Common myeloid progenitor, CD34-positive (primary cell): Measurements from ENCODE around the gene SLC35C1.
"Not testable (repeated sequence)": the region's sequence is repeated elsewhere in the genome, so short reads cannot be mapped to it uniquely, and the experiment has no call there.

Experiments
- CTCF ChIA-PET: fragments of 350-600 bp; sonication (Branson Sonifier 250); formaldehyde crosslinking; loops from one replicate; lab custom pipeline; 2021; ENCODE audit warnings: antibody characterized with exemption; lab: Charles Lee
- POLR2A ChIA-PET: fragments of 350-600 bp; sonication (Branson Sonifier 250); formaldehyde crosslinking; loops from one replicate; lab custom pipeline; 2021; ENCODE audit warnings: antibody characterized with exemption; lab: Charles Lee
- DNase-seq, 3 donors: peaks; one replicate each; pipeline versions ENCODE4 v3.0.0 to v3.0.0-alpha.2; 2013
- H3K27ac ChIP-seq, 2 experiments: 1 replicate in 1 of 2; 2 replicates in 1 of 2; pipeline ENCODE4 v1.7.0; 2013; ENCODE audit warnings: inconsistent platforms in 2 of 2, low read length in 2 of 2, mild to moderate bottlenecking in 2 of 2, low read depth in 1 of 2, moderate library complexity in 1 of 2; ENCODE audit not compliant: severe bottlenecking in 2 of 2, insufficient read depth in 1 of 2, poor library complexity in 1 of 2
- H3K27me3 ChIP-seq, 5 experiments: replicated peaks in 2 of 5; 1 replicate in 3 of 5; 2 replicates in 2 of 5; pipeline versions ENCODE4 v1.6.1 to v1.7.0; 2013; ENCODE audit warnings: low read length in 4 of 5, mild to moderate bottlenecking in 2 of 5, moderate library complexity in 2 of 5, inconsistent platforms in 1 of 5; ENCODE audit not compliant: insufficient read depth in 5 of 5, control insufficient read depth in 4 of 5
- H3K36me3 ChIP-seq, 4 experiments: 1 replicate in 2 of 4; 2 replicates in 2 of 4; pipeline versions ENCODE4 v1.6.1 to v1.7.0; 2013; ENCODE audit warnings: low read length in 3 of 4, control low read depth in 1 of 4, mild to moderate bottlenecking in 1 of 4; ENCODE audit not compliant: control insufficient read depth in 4 of 4, insufficient read depth in 4 of 4
- H3K4me1 ChIP-seq, 4 experiments: 1 replicate in 3 of 4; 2 replicates in 1 of 4; pipeline versions ENCODE4 v1.6.1 to v1.7.1; 2013; ENCODE audit warnings: low read length in 3 of 4, mild to moderate bottlenecking in 3 of 4, control low read depth in 1 of 4, inconsistent platforms in 1 of 4, moderate library complexity in 1 of 4; ENCODE audit not compliant: control insufficient read depth in 4 of 4, insufficient read depth in 4 of 4; ENCODE audit errors: control extremely low read depth in 1 of 4
- H3K4me3 ChIP-seq, 7 experiments: 1 replicate in 4 of 7; 2 replicates in 3 of 7; pipeline versions ENCODE4 v1.5.1 to v1.7.0; 2013; ENCODE audit warnings: mild to moderate bottlenecking in 7 of 7, low read length in 6 of 7, moderate library complexity in 6 of 7, inconsistent platforms in 2 of 7, low read depth in 2 of 7, control low read depth in 1 of 7; ENCODE audit not compliant: insufficient read depth in 4 of 7, control insufficient read depth in 1 of 7; ENCODE audit errors: extremely low read depth in 1 of 7
- H3K9me3 ChIP-seq, 5 experiments: 1 replicate in 4 of 5; 2 replicates in 1 of 5; pipeline versions ENCODE4 v1.6.1 to v1.7.1; 2013; ENCODE audit warnings: low read length in 4 of 5, mild to moderate bottlenecking in 2 of 5, inconsistent platforms in 1 of 5, low read depth in 1 of 5, moderate library complexity in 1 of 5; ENCODE audit not compliant: control insufficient read depth in 4 of 5, insufficient read depth in 2 of 5; ENCODE audit errors: control extremely low read depth in 1 of 5
- WGBS: methylation state at CpG from one replicate; pipeline ENCODE4 v1.1.5; 2013; ENCODE audit not compliant: insufficient coverage; 5-methylcytosine and 5-hydroxymethylcytosine counted together

The SLC35C1 gene

GRCh38 chr11:45816614-45817013 is 11.7 kb downstream of the SLC35C1 start:
- Histone ChIP-seq H3K4me1 (no peaks in the 10 kb centered on the region), H3K27me3 (no peaks in the 10 kb centered on the region), H3K9me3 (no peaks in the 10 kb centered on the region), H3K27ac (no peak overlapping the region), H3K4me3 (no peak overlapping the region), H3K36me3 (peaks cover 0 to 8% (median 7%) of the 10 kb centered on the region in 4 experiments)
- no peak for DNase-seq
- POLR2A ChIA-PET: no interaction called here
- CTCF ChIA-PET: interaction anchor here (1.3 to 1.8 kb wide), 3 partner anchors 10 to 45 kb away, joined by 3 to 6 read pairs (median 4); no protein-coding TSS in a partner anchor
- 100% methylated on average over 2 of the region's 3 CpGs for WGBS

GRCh38 chr11:45817191-45817590 is 12.2 kb downstream of the SLC35C1 start:
- Histone ChIP-seq H3K4me1 (no peaks in the 10 kb centered on the region), H3K9me3 (no peaks in the 10 kb centered on the region), H3K36me3 (peaks cover 0 to 2% (median 2%) of the 10 kb centered on the region in 4 experiments), H3K27ac (no peak overlapping the region), H3K27me3 (no peaks in the 10 kb centered on the region), H3K4me3 (no peak overlapping the region)
- no peak for DNase-seq
- 90% methylated on average over 6 of the region's 7 CpGs for WGBS
- CTCF ChIA-PET: interaction anchor here (0.6 to 1.8 kb wide), 4 partner anchors 11 to 46 kb away, joined by 3 to 6 read pairs (median 4); no protein-coding TSS in a partner anchor
- POLR2A ChIA-PET: no interaction called here

- peaks cover 0 to 4% (median 0%) of the 10 kb centered on the region in 4 experiments for H3K4me1 ChIP-seq
- ChIA-PET POLR2A (interaction anchor here (0.6 kb wide), 1 partner anchor 507 kb away, joined by 6 read pairs; no protein-coding TSS in a partner anchor), CTCF (interaction anchor here (1.5 to 1.8 kb wide), 2 partner anchors 13 to 44 kb away, joined by 3 to 5 read pairs; partner anchors contain the start of gene SLC35C1)
- WGBS: 96% methylated on average over 4 of the region's 6 CpGs
- no peaks in the 10 kb centered on the region for H3K9me3 ChIP-seq
- H3K4me3 ChIP-seq: no peak overlapping the region
- no peaks in the 10 kb centered on the region for H3K36me3 ChIP-seq
- H3K27ac ChIP-seq: no peak overlapping the region
- no peak for DNase-seq
- H3K27me3 ChIP-seq: no peaks in the 10 kb centered on the region
Measured at GRCh38 chr11:45818961-45819605, 14.1 kb downstream of the SLC35C1 start.

GRCh38 chr11:45820211-45820857 is 15.4 kb downstream of the SLC35C1 start:
- CTCF ChIA-PET: no interaction called here
- POLR2A ChIA-PET: no interaction called here
- Histone ChIP-seq H3K4me1 (peaks cover 0 to 5% (median 0%) of the 10 kb centered on the region in 4 experiments), H3K27ac (no peak overlapping the region), H3K9me3 (no peaks in the 10 kb centered on the region), H3K4me3 (no peak overlapping the region), H3K27me3 (no peaks in the 10 kb centered on the region), H3K36me3 (no peaks in the 10 kb centered on the region)
- DNase-seq: no peak
- 100% methylated on average over 4 of the region's 5 CpGs for WGBS

- DNase-seq: peak in 2 of 3 donors; percentile 33 to 44
- POLR2A ChIA-PET, H3K4me3 ChIP-seq, H3K27me3 ChIP-seq, H3K9me3 ChIP-seq, CTCF ChIA-PET, H3K36me3 ChIP-seq, H3K27ac ChIP-seq, H3K4me1 ChIP-seq: not testable (repeated sequence)
- WGBS: 30% methylated on average over 2 of the region's 7 CpGs
Measured at GRCh38 chr11:45826492-45826891, 21.5 kb downstream of the SLC35C1 start.

- no peak overlapping the region for H3K27ac ChIP-seq
- no peak for DNase-seq
- H3K4me3 ChIP-seq: no peak overlapping the region
- no peaks in the 10 kb centered on the region for H3K36me3 ChIP-seq
- ChIA-PET POLR2A (interaction anchor here (0.5 kb wide), 1 partner anchor 16 kb away, joined by 4 read pairs; no protein-coding TSS in a partner anchor), CTCF (no interaction called here)
- H3K27me3 ChIP-seq: peaks cover 0 to 4% (median 3%) of the 10 kb centered on the region in 5 experiments
- WGBS: 95% methylated on average over 4 of the region's 4 CpGs
- H3K4me1 ChIP-seq: peaks cover 0 to 5% (median 0%) of the 10 kb centered on the region in 4 experiments
- H3K9me3 ChIP-seq: peaks cover 0 to 5% (median 0%) of the 10 kb centered on the region in 5 experiments
Measured at GRCh38 chr11:45827123-45827522, 22.2 kb downstream of the SLC35C1 start.

GRCh38 chr11:45828996-45829395 is 24.0 kb downstream of the SLC35C1 start:
- Histone ChIP-seq H3K36me3 (no peaks in the 10 kb centered on the region), H3K4me1 (peaks cover 0 to 5% (median 0%) of the 10 kb centered on the region in 4 experiments), H3K4me3 (no peak overlapping the region), H3K9me3 (peaks cover 0 to 5% (median 0%) of the 10 kb centered on the region in 5 experiments), H3K27ac (no peak overlapping the region), H3K27me3 (peaks cover 0 to 4% (median 3%) of the 10 kb centered on the region in 5 experiments)
- ChIA-PET CTCF (interaction anchor here (0.9 to 1.2 kb wide), 2 partner anchors 12 to 15 kb away, joined by 4 read pairs; no protein-coding TSS in a partner anchor), POLR2A (no interaction called here)
- no peak for DNase-seq
- 90% methylated on average over 3 of the region's 4 CpGs for WGBS
